GM23338 (cell line): ENCODE results near the gene FBXL19. TPM values are rescaled to one million over a fixed set of nuclear protein-coding genes. Genes with fewer than 3 reads are reported as not detected.

Source experiments
- ATAC-seq: fragments of 200-7000 bp; cut with Tn5 transposase; 3 replicates; pipeline ENCODE4 v1.9.1; 2020
- DNase-seq: peaks from one replicate; pipeline ENCODE4 v3.0.0-alpha.2; 2015; ENCODE audit warnings: low spot score
- H2AFZ ChIP-seq: fragments of 200-600 bp; sonication (generic); 2 replicates; pipeline ENCODE4 v1.8.0; 2016; ENCODE audit warnings: antibody characterized with exemption, mild to moderate bottlenecking, moderate library complexity
- H3F3A ChIP-seq: fragments of 200-600 bp; sonication (generic); replicated peaks from 2 replicates; pipeline ENCODE4 v1.8.0; 2017; ENCODE audit warnings: antibody characterized with exemption, mixed run types, low read depth
- H3K27ac ChIP-seq: fragments of 200-600 bp; sonication (generic); 2 replicates; pipeline ENCODE4 v1.6.1; 2016; ENCODE audit warnings: low read depth
- H3K27me3 ChIP-seq: fragments of 200-600 bp; sonication (generic); 2 replicates; pipeline ENCODE4 v1.8.0; 2016; ENCODE audit warnings: mild to moderate bottlenecking, mixed run types, moderate library complexity; ENCODE audit not compliant: insufficient read depth
- H3K36me3 ChIP-seq: fragments of 200-600 bp; sonication (generic); 2 replicates; pipeline ENCODE4 v1.8.0; 2016; ENCODE audit warnings: mild to moderate bottlenecking; ENCODE audit not compliant: insufficient read depth
- H3K4me1 ChIP-seq: fragments of 200-600 bp; sonication (generic); 2 replicates; pipeline ENCODE4 v1.8.0; 2016; ENCODE audit warnings: mild to moderate bottlenecking, moderate library complexity; ENCODE audit not compliant: insufficient read depth
- H3K4me2 ChIP-seq: fragments of 200-600 bp; sonication (generic); 2 replicates; pipeline ENCODE4 v1.7.1; 2017; ENCODE audit warnings: mixed run types
- H3K4me3 ChIP-seq: fragments of 200-600 bp; sonication (generic); 2 replicates; pipeline ENCODE4 v1.6.1; 2016; ENCODE audit warnings: mixed run types
- H3K79me2 ChIP-seq: fragments of 200-600 bp; sonication (generic); replicated peaks from 2 replicates; pipeline ENCODE4 v1.8.0; 2017; ENCODE audit warnings: mild to moderate bottlenecking; ENCODE audit not compliant: insufficient read depth
- H3K9me2 ChIP-seq: fragments of 200-600 bp; sonication (generic); 2 replicates; pipeline ENCODE4 v1.8.0; 2017; ENCODE audit not compliant: insufficient read depth
- H4K20me1 ChIP-seq: fragments of 200-600 bp; sonication (generic); replicated peaks from 2 replicates; pipeline ENCODE4 v1.8.0; 2017; ENCODE audit warnings: mild to moderate bottlenecking; ENCODE audit not compliant: insufficient read depth
- H3K27ac Mint-ChIP-seq: 2 replicates; pipeline ENCODE4 v1.8.0; 2020; ENCODE audit warnings: inconsistent platforms, mild to moderate bottlenecking, moderate library complexity, mixed read lengths
- H3K27me3 Mint-ChIP-seq: 3 replicates; pipeline ENCODE4 v1.8.0; 2022; ENCODE audit warnings: low read depth, mild to moderate bottlenecking, moderate library complexity, mixed read lengths, inconsistent platforms; ENCODE audit not compliant: insufficient read depth, poor library complexity
- H3K36me3 Mint-ChIP-seq: 3 replicates; pipeline ENCODE4 v1.8.0; 2021; ENCODE audit warnings: low read depth, mild to moderate bottlenecking, inconsistent platforms, moderate library complexity, mixed read lengths
- H3K4me1 Mint-ChIP-seq: 3 replicates; pipeline ENCODE4 v1.8.0; 2020; ENCODE audit warnings: mild to moderate bottlenecking, inconsistent platforms, mixed read lengths
- H3K4me3 Mint-ChIP-seq: 3 replicates; pipeline ENCODE4 v1.8.0; 2021; ENCODE audit warnings: moderate library complexity, mild to moderate bottlenecking, inconsistent platforms, mixed read lengths
- H3K9me3 Mint-ChIP-seq: 3 replicates; pipeline ENCODE4 v1.8.0; 2020; ENCODE audit warnings: moderate library complexity, mild to moderate bottlenecking, inconsistent platforms, mixed read lengths
- CREB1 ChIP-seq: fragments of 250-450 bp; sonication (Bioruptor Pico); IDR thresholded peaks from 2 replicates; pipeline ENCODE4 v1.5.0; 2020; ENCODE audit warnings: low read depth, mild to moderate bottlenecking, moderate library complexity
- CTCF ChIP-seq, 2 experiments: fragments of 200-600 bp in 1 of 2; sonication (generic) in 1 of 2; conservative IDR thresholded peaks; 2 replicates each; pipeline versions ENCODE4 v1.5.1 to v1.6.1; 2016 to 2017; ENCODE audit warnings: antibody characterized with exemption in 2 of 2, low read depth in 2 of 2, mild to moderate bottlenecking in 2 of 2, moderate library complexity in 1 of 2
- ETS1 ChIP-seq: IDR thresholded peaks from 2 replicates; pipeline ENCODE4 v1.6.1; 2016; ENCODE audit warnings: antibody characterized with exemption
- EZH2 ChIP-seq: fragments of 200-600 bp; sonication (generic); IDR thresholded peaks from one replicate; pipeline ENCODE4 v1.8.0; 2017; ENCODE audit warnings: antibody characterized with exemption, mild to moderate bottlenecking, low read depth; ENCODE audit not compliant: unreplicated experiment
- JUNB ChIP-seq: IDR thresholded peaks from one replicate; pipeline ENCODE4 v1.6.1; 2016; ENCODE audit warnings: antibody characterized with exemption; ENCODE audit not compliant: unreplicated experiment
- POLR2AphosphoS5 ChIP-seq: IDR thresholded peaks from 2 replicates; pipeline ENCODE4 v1.6.1; 2016; ENCODE audit warnings: antibody characterized with exemption, low read depth
- REST ChIP-seq: IDR thresholded peaks from one replicate; pipeline ENCODE4 v1.6.1; 2018; ENCODE audit warnings: antibody characterized with exemption; ENCODE audit not compliant: unreplicated experiment
- STAT1 ChIP-seq: IDR thresholded peaks from one replicate; pipeline ENCODE4 v1.6.1; 2016; ENCODE audit warnings: antibody characterized with exemption; ENCODE audit not compliant: unreplicated experiment
- ZNF114 ChIP-seq: fragments of 250-450 bp; sonication (Bioruptor Pico); IDR thresholded peaks from 2 replicates; pipeline ENCODE4 v1.5.0; 2020; ENCODE audit warnings: mild to moderate bottlenecking, moderate library complexity
- ZNF331 ChIP-seq: fragments of 250-450 bp; sonication (Bioruptor Pico); IDR thresholded peaks from 2 replicates; pipeline ENCODE4 v1.5.0; 2020; ENCODE audit warnings: low read depth, mild to moderate bottlenecking, moderate library complexity
- polyA plus RNA-seq: library from polyadenylated mRNA; unstranded; fragments of >200 nt; fragmentation: Nextera tagmentation; extraction: Ambion mirVana; gene quantifications from 2 replicates; pipeline ENCODE4 v1.2.1, GENCODE V29; 2016
- total RNA-seq: library from RNA; depleted of rRNA; stranded (reverse); fragments of >200 nt; shearing (Covaris generic); gene quantifications from 2 replicates; pipeline ENCODE4 v1.2.3, GENCODE V29; 2014
- TF ChIP-seq, protein P1 (sequence below): fragments of 250-450 bp; sonication (Bioruptor Pico); IDR thresholded peaks from 2 replicates; pipeline ENCODE4 v1.5.0; 2020; ENCODE audit warnings: mild to moderate bottlenecking, moderate library complexity

Gene FBXL19
- total and polyA plus RNA-seq, 2 experiments from 2014 or later, result 12.5 to 71.5 TPM

- Mint-ChIP-seq H3K36me3 (peaks cover 23% of the 10 kb centered on the region), H3K27me3 (peaks cover 7% of the 10 kb centered on the region), H3K27ac (no peak overlapping the region), H3K4me3 (no peak overlapping the region), H3K9me3 (no peaks in the 10 kb centered on the region), H3K4me1 (peaks cover 7% of the 10 kb centered on the region; the same call in 2 of the 3 replicates)
- Histone ChIP-seq H2AFZ (no peak overlapping the region), H3K27me3 (no peaks in the 10 kb centered on the region), H4K20me1 (no peaks in the 10 kb centered on the region; the same call in 1 of the 2 replicates), H3K36me3 (no peaks in the 10 kb centered on the region), H3F3A (no peaks in the 10 kb centered on the region), H3K79me2 (no peaks in the 10 kb centered on the region), H3K27ac (no peak overlapping the region), H3K4me2 (no peak overlapping the region), H3K4me3 (no peak overlapping the region), H3K4me1 (no peaks in the 10 kb centered on the region), H3K9me2 (no peaks in the 10 kb centered on the region)
- DNase-seq, result no peak
- TF ChIP-seq CTCF (conservative IDR thresholded peaks at IDR 0.05; ENCODE audit: low read depth in 2 of 2), result no peak
- TF ChIP-seq, protein P1, sequence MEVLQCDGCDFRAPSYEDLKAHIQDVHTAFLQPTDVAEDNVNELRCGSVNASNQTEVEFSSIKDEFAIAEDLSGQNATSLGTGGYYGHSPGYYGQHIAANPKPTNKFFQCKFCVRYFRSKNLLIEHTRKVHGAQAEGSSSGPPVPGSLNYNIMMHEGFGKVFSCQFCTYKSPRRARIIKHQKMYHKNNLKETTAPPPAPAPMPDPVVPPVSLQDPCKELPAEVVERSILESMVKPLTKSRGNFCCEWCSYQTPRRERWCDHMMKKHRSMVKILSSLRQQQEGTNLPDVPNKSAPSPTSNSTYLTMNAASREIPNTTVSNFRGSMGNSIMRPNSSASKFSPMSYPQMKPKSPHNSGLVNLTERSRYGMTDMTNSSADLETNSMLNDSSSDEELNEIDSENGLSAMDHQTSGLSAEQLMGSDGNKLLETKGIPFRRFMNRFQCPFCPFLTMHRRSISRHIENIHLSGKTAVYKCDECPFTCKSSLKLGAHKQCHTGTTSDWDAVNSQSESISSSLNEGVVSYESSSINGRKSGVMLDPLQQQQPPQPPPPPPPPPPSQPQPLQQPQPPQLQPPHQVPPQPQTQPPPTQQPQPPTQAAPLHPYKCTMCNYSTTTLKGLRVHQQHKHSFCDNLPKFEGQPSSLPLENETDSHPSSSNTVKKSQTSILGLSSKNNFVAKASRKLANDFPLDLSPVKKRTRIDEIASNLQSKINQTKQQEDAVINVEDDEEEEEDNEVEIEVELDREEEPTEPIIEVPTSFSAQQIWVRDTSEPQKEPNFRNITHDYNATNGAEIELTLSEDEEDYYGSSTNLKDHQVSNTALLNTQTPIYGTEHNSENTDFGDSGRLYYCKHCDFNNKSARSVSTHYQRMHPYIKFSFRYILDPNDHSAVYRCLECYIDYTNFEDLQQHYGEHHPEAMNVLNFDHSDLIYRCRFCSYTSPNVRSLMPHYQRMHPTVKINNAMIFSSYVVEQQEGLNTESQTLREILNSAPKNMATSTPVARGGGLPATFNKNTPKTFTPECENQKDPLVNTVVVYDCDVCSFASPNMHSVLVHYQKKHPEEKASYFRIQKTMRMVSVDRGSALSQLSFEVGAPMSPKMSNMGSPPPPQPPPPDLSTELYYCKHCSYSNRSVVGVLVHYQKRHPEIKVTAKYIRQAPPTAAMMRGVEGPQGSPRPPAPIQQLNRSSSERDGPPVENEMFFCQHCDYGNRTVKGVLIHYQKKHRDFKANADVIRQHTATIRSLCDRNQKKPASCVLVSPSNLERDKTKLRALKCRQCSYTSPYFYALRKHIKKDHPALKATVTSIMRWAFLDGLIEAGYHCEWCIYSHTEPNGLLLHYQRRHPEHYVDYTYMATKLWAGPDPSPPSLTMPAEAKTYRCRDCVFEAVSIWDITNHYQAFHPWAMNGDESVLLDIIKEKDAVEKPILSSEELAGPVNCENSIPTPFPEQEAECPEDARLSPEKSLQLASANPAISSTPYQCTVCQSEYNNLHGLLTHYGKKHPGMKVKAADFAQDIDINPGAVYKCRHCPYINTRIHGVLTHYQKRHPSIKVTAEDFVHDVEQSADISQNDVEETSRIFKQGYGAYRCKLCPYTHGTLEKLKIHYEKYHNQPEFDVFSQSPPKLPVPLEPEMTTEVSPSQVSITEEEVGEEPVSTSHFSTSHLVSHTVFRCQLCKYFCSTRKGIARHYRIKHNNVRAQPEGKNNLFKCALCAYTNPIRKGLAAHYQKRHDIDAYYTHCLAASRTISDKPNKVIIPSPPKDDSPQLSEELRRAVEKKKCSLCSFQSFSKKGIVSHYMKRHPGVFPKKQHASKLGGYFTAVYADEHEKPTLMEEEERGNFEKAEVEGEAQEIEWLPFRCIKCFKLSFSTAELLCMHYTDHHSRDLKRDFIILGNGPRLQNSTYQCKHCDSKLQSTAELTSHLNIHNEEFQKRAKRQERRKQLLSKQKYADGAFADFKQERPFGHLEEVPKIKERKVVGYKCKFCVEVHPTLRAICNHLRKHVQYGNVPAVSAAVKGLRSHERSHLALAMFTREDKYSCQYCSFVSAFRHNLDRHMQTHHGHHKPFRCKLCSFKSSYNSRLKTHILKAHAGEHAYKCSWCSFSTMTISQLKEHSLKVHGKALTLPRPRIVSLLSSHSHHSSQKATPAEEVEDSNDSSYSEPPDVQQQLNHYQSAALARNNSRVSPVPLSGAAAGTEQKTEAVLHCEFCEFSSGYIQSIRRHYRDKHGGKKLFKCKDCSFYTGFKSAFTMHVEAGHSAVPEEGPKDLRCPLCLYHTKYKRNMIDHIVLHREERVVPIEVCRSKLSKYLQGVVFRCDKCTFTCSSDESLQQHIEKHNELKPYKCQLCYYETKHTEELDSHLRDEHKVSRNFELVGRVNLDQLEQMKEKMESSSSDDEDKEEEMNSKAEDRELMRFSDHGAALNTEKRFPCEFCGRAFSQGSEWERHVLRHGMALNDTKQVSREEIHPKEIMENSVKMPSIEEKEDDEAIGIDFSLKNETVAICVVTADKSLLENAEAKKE (CRISPR knock-in tag), result no peak
- TF ChIP-seq ZNF331, result no peak
- no peak for TF ChIP-seq STAT1
- TF ChIP-seq CREB1 (CRISPR knock-in tag), result no peak
- TF ChIP-seq POLR2AphosphoS5, result no peak
- no peak for TF ChIP-seq ETS1
- no peak for TF ChIP-seq EZH2
- no peak for TF ChIP-seq REST
- no peak for TF ChIP-seq ZNF114 (CRISPR knock-in tag)
- no peak for TF ChIP-seq JUNB
- ATAC-seq, result no peak
Measured at GRCh38 chr16:30886145-30886544, 37.2 kb upstream of the FBXL19 start.
